HG02571 (cell line): ENCODE measurements around the gene TTC33.
"Not testable (repeated sequence)": the region's sequence is repeated elsewhere in the genome, so short reads cannot be mapped to it uniquely, and the experiment has no call there.

Experiments used
- ATAC-seq: cut with Tn5 transposase; IDR thresholded peaks from one replicate; pipeline ENCODE4 v1.9.1; 2021; ENCODE audit warnings: mild to moderate bottlenecking, moderate library complexity; ENCODE audit not compliant: unreplicated experiment

Gene TTC33

GRCh38 chr5:40656091-40656490 lies 99.7 kb downstream of the TTC33 start:
- ATAC-seq: not testable (repeated sequence)

GRCh38 chr5:40655138-40655537 lies 100.6 kb downstream of the TTC33 start:
- ATAC-seq: no peak

GRCh38 chr5:40654377-40654991 lies 101.3 kb downstream of the TTC33 start:
- ATAC-seq: no peak

- ATAC-seq: no peak
Observed at GRCh38 chr5:40653221-40654022, 102.3 kb downstream of the TTC33 start.

- no peak for ATAC-seq
Observed at GRCh38 chr5:40652441-40653220, 103.1 kb downstream of the TTC33 start.

- no peak for ATAC-seq
Observed at GRCh38 chr5:40651201-40651600, 104.6 kb downstream of the TTC33 start.

GRCh38 chr5:40649463-40650030 lies 106.2 kb downstream of the TTC33 start:
- no peak for ATAC-seq

- ATAC-seq: no peak
Observed at GRCh38 chr5:40648150-40648549, 107.6 kb downstream of the TTC33 start.

- ATAC-seq: no peak
Observed at GRCh38 chr5:40646266-40646665, 109.5 kb downstream of the TTC33 start.

- not testable (repeated sequence) for ATAC-seq
Observed at GRCh38 chr5:40639531-40639930, 116.2 kb downstream of the TTC33 start.

- ATAC-seq: no peak
Observed at GRCh38 chr5:40634593-40634992, 121.2 kb downstream of the TTC33 start.

- no peak for ATAC-seq
Observed at GRCh38 chr5:40634154-40634553, 121.6 kb downstream of the TTC33 start.

- ATAC-seq: no peak
Observed at GRCh38 chr5:40631236-40631635, 124.5 kb downstream of the TTC33 start.

GRCh38 chr5:40630126-40630525 lies 125.6 kb downstream of the TTC33 start:
- ATAC-seq: no peak

- no peak for ATAC-seq
Observed at GRCh38 chr5:40628407-40628806, 127.4 kb downstream of the TTC33 start.

GRCh38 chr5:40627706-40628105 lies 128.1 kb downstream of the TTC33 start:
- no peak for ATAC-seq

- ATAC-seq: no peak
Observed at GRCh38 chr5:40626801-40627200, 129.0 kb downstream of the TTC33 start.

- ATAC-seq: no peak
Observed at GRCh38 chr5:40623480-40624420, 132.0 kb downstream of the TTC33 start.

GRCh38 chr5:40622463-40623252 lies 133.1 kb downstream of the TTC33 start:
- ATAC-seq: no peak
